Renal cortical epithelial cell (primary cell): ENCODE measurements around the gene EXOC7. TPM values are rescaled to one million over a fixed set of nuclear protein-coding genes. Genes with fewer than 3 reads are reported as not detected.

Source experiments
- DNase-seq: peaks from one replicate; pipeline ENCODE4 v3.0.0-alpha.2; 2011; ENCODE audit warnings: low read depth
- total RNA-seq: library from RNA; depleted of rRNA; stranded (reverse); fragments of >200 nt; gene quantifications from 2 replicates; pipeline ENCODE4 v1.2.3, GENCODE V29; 2014

EXOC7 gene
- total RNA-seq, 1 donor from 2014 or later, result 116 TPM

DNA sequence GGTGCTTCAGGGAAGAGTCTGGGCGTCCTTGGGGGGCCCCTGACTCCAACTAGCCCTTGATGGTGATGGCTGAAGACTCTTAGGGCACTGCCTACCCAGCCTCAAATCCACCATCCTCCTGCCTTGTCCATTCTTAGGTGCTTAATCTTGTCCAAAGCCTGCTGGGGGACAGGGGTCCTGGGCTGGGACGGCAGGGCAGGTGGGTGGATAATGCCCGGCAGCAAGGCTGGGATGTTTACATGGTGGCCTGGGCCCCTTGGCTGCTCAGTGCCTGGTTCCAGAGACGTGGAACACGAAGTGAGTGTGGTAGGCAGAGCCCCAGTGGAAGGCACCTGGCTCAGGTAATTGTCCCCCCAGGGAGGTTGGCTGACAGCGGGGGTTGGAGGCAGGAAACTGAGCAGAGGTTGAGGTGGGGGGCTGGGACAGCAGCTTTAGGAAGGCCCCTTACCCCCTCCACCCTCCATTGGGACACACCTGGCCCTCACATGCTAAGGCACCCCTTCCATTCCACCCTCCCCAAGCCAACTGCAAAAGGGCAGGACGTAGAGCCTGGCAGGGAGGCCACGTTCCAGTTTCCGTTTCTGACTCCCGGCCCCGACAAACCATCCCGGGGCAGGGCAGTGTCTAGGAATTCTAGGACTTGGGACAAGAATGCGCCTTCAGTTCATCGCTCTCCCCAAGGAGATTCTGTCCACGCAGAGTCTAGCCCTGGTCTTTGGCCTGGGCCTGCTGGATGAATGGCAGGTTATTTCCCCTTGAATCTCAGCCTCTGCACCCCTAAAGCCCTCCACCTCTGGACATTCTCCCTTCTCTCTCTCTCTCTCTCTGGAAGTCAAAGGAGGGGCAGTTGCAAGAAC is 35.5 kb upstream of the EXOC7 start:
- no peak for DNase-seq

GRCh38 chr17:76138234-76138895 is 34.8 kb upstream of the EXOC7 start:
- DNase-seq, result peak; percentile 68

- no peak for DNase-seq
Observed at GRCh38 chr17:76137351-76138233, 34.0 kb upstream of the EXOC7 start.

DNA sequence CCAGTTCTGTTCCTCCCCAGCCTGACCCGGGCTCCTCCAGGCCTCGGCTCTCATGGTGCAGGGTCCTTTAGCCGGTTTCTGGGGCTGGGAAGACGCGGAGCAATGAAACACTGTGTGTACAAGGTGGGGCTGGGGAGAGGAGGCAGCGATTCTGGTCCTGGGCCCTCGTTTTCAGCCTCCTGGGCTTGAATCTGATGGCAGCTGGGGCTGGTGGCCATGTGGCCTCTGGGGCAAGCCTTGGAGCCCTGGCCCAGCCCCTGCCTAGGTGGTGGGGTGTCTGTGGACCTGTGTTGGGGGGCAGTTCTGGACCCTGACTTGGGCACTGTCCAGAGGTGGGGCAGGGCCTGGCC is 33.4 kb upstream of the EXOC7 start:
- no peak for DNase-seq

- no peak for DNase-seq
Observed at GRCh38 chr17:76136276-76137000, 32.9 kb upstream of the EXOC7 start.

DNA sequence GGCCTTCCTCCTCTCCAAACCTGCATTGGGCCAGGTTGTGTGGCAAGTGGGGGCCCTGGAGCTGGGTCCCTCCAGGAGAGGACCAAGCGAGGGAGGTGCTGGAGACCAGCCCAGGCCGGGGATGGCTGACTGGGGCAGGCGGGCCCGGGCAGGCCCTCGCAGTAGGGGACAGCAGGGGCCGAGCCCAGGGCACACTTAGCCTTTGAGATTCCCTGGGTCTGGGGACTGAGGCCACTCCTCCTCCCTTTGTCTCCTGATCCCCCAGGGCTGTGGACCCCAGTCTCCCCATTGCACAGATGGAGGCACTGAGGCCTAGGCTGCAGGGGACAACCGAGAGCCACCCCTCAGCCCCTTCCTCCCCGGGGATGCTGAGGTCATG is 32.2 kb upstream of the EXOC7 start:
- no peak for DNase-seq

- no peak for DNase-seq
Observed at GRCh38 chr17:76134911-76135809, 31.6 kb upstream of the EXOC7 start.

DNA sequence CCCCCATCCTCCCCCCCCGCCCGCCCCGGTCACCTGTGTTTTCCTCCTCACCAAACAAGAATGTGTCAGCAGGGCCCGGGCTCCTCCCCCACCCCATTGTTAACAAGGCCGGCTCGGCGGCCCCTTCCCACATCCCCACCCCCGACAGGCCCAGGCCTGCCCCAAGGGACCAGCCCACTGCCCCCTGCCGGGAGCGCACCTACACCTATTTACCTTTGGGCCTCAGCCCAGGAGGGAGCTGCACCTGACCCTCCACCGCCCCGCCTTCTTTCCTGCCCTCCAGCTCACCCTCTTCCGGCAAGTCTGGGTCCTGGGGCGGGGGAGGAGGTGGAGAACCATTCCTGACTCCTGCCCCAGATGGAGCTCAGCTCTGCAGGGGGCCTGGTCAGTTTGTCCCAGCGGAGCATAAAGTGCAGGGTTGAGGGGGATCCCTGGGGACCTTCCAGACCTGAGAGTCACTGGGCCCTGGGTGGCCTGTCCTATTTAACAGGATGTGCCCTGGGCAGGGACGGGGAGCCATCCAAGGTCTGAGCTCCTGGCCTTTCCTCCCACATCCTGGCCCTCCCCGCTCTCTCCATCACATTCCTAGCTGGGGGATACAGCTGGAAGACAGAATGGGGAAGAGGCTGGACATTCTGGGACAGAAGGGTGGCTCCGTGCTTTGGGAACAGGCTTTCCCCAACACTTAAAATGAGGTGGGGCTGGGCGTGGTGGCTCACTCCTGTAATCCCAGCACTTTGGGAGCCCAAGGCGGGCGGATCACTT is 29.2 kb upstream of the EXOC7 start:
- peak; percentile 32 for DNase-seq

DNA sequence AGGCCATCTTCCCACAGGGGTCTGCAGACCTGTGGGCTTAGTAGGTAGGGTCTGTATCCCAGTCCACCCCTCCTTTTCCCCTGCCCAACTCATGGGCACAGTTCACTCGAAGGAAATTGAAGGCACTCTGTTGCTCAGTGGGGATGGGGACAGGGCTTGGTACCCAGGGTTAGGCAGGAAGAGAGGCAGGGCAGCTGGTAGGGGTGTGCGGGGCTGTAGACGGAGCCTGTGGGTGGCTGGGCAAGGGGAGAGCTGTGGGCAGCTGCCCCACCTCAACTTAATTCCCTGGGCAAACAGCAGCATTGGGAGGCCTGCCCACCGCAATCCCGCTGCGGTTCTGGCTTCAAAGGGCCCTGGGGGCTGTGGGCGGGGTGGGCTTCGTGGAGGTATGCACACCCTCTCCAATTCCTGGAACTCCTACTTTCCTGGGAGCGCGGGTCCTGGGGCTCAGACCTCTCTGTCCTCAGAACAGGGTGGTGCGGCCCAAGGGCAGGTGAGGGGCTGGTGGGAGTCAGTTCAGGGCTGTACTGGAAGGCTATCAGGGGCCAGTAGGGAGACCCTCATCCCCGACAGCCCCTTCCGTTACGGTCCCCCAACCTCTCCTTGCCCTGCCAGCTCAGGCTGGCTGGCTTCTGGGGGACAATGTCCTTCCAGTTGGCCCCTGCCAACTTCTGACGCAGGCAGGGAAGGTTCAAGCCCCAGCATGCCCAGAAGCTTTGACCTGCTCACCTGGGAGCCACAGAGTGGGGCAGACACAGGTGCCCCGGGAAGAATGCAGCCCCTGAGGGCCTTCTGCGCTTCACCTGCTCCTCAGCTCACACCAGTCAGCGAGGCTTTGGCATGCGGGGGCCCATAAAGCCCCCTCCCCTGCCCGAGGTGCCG is 28.3 kb upstream of the EXOC7 start:
- DNase-seq, result no peak

DNA sequence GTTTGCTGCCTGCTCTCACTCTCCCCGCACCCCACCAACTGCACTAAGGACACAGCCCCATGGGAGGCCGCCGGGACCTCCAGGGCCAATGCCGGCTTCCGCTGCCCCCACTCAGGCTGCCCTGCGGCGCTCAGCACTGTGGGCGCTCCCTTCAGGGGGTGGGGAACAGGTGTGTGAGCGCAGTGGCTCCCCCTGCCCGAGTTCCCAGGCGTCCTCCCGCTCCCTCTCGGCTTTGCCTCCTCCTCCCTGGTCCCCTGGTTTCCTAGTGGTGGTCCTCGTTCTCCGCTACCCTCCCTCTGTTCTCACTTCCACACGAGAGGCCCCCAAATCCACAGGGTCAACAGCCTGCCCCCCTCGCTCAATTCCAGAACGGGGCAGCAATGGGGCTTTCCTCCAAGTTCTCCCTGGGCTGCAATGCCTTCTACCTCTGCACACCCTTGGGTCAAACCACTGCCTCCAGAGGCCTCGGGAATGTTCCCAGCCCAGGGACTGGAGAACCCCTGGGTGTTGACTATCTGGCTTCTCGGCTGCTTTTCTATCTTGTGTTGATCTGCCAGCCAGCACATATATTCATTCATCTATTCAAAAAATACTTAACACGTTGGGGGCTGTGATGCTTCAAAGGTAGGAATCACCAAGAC is 27.6 kb upstream of the EXOC7 start:
- DNase-seq, result no peak

- no peak for DNase-seq
Observed at GRCh38 chr17:76130473-76130872, 26.9 kb upstream of the EXOC7 start.

- no peak for DNase-seq
Observed at GRCh38 chr17:76125922-76126321, 22.3 kb upstream of the EXOC7 start.

DNA sequence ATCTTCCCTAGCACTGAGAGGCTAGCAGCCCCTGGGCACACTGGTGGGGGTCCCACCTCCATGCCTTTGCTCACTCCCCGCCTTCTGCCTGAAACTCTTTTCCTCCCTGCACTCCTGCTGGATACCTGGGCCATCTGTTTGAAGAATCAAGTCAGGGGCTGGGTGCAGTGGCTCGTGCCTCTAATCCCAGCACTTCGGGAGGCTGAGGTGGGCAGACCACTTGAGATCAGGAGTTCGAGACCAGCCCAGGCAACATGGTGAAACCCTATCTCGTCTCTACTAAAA is 21.7 kb upstream of the EXOC7 start:
- DNase-seq, result no peak

- DNase-seq, result no peak
Observed at GRCh38 chr17:76124582-76125390, 21.2 kb upstream of the EXOC7 start.

GRCh38 chr17:76123749-76124581 is 20.4 kb upstream of the EXOC7 start:
- DNase-seq, result no peak

GRCh38 chr17:76123191-76123499 is 19.6 kb upstream of the EXOC7 start:
- DNase-seq, result no peak
